GM12878 (cell line): Measurements from ENCODE around the gene SETBP1. TPM values are rescaled to one million over a fixed set of nuclear protein-coding genes. Genes with fewer than 3 reads are reported as not detected.

Experiments
- ATAC-seq: fragments of 200-7000 bp; cut with Tn5 transposase; 3 replicates; pipeline ENCODE4 v1.9.1; 2020; ENCODE audit warnings: mild to moderate bottlenecking, moderate library complexity
- BruUV-seq: library from RNA; stranded (reverse); fragments of 400-500 nt; replicated peaks from 2 replicates; lab custom pipeline; 2021; lab: Mats Ljungman, UMichigan
- CTCF ChIA-PET: fragments of 300-600 bp; sonication (Branson Sonifier 250); formaldehyde crosslinking; extraction: SDS; loops from one replicate; lab custom pipeline; 2021; ENCODE audit warnings: inconsistent platforms; lab: Yijun Ruan, JAX
- POLR2A ChIA-PET: fragments of 350-600 bp; formaldehyde crosslinking; extraction: SDS; loops from one replicate; lab custom pipeline; 2021; ENCODE audit warnings: inconsistent platforms; lab: Charles Lee
- RAD21 ChIA-PET: fragments of 300-600 bp; sonication (Branson Sonifier 250); formaldehyde crosslinking; loops from one replicate; lab custom pipeline; 2023; ENCODE audit warnings: antibody characterized with exemption; ENCODE audit not compliant: unreplicated experiment; lab: Charles Lee
- SMC1A ChIA-PET: fragments of 300-600 bp; sonication (Branson Sonifier 250); formaldehyde crosslinking; loops from one replicate; lab custom pipeline; 2023; ENCODE audit not compliant: unreplicated experiment, uncharacterized antibody; lab: Charles Lee
- DNase-seq: peaks from one replicate; pipeline ENCODE4 v3.0.0-alpha.2; 2011; ENCODE audit warnings: low read depth, low spot score
- FAIRE-seq: peaks from 3 replicates; lab custom pipeline; 2011; peaks lifted over from hg19 to GRCh38; lab: Jason Lieb, UNC
- H2AFZ ChIP-seq: 2 replicates; pipeline ENCODE4 v1.6.0; 2011; ENCODE audit warnings: low read depth, low read length, control low read depth; ENCODE audit not compliant: control insufficient read depth
- H3K27ac ChIP-seq: 2 replicates; pipeline ENCODE4 v1.5.1; 2011; ENCODE audit warnings: control low read depth; ENCODE audit not compliant: control insufficient read depth, insufficient read depth
- H3K27me3 ChIP-seq, 2 experiments: replicated peaks in 1 of 2; 2 replicates each; pipeline versions ENCODE4 v1.6.0 to v1.6.1; 2011; ENCODE audit warnings: low read length in 1 of 2; ENCODE audit not compliant: control insufficient read depth in 2 of 2, insufficient read depth in 2 of 2
- H3K36me3 ChIP-seq, 2 experiments: 2 replicates each; pipeline ENCODE4 v1.5.1; 2011; ENCODE audit warnings: low read length in 1 of 2; ENCODE audit not compliant: control insufficient read depth in 2 of 2, insufficient read depth in 2 of 2
- H3K4me1 ChIP-seq: 2 replicates; pipeline ENCODE4 v1.6.1; 2011; ENCODE audit warnings: mild to moderate bottlenecking, low read length, moderate library complexity, mixed read lengths; ENCODE audit not compliant: control insufficient read depth, insufficient read depth
- H3K4me2 ChIP-seq: 2 replicates; pipeline ENCODE4 v1.6.0; 2011; ENCODE audit warnings: control low read depth; ENCODE audit not compliant: control insufficient read depth, insufficient read depth
- H3K4me3 ChIP-seq: fragments of 200-600 bp; sonication (generic); 2 replicates; pipeline ENCODE4 v1.5.1; 2016
- H3K79me2 ChIP-seq: 2 replicates; pipeline ENCODE4 v1.6.0; 2011; ENCODE audit warnings: low read length; ENCODE audit not compliant: control insufficient read depth, insufficient read depth
- H3K9ac ChIP-seq: 2 replicates; pipeline ENCODE4 v1.8.0; 2011; ENCODE audit warnings: low read length, control low read depth, mixed read lengths; ENCODE audit not compliant: control insufficient read depth, insufficient read depth
- H3K9me3 ChIP-seq: replicated peaks from 3 replicates; pipeline ENCODE4 v1.5.1; 2011; ENCODE audit warnings: mild to moderate bottlenecking, low read length; ENCODE audit not compliant: control insufficient read depth, insufficient read depth
- H4K20me1 ChIP-seq: 2 replicates; pipeline ENCODE4 v1.6.0; 2011; ENCODE audit not compliant: control insufficient read depth, insufficient read depth
- ATF7 ChIP-seq: fragments of 450-650 bp; IDR thresholded peaks from 2 replicates; pipeline ENCODE4 v1.6.1; 2016; ENCODE audit warnings: low read depth, mild to moderate bottlenecking
- EP300 ChIP-seq, 2 experiments: fragments of 150-350 bp in 1 of 2; IDR thresholded peaks; 2 replicates each; pipeline ENCODE4 v1.6.1; 2011 to 2012; ENCODE audit warnings: low read depth in 2 of 2, low read length in 2 of 2, borderline replicate concordance in 1 of 2, improper control_type of control experiment in 1 of 2, inconsistent platforms in 1 of 2; ENCODE audit not compliant: control insufficient read depth in 1 of 2
- IKZF2 ChIP-seq, 2 experiments: fragments of 450-650 bp; IDR thresholded peaks; 2 replicates each; pipeline ENCODE4 v1.6.1; 2017; ENCODE audit warnings: mild to moderate bottlenecking in 2 of 2, moderate library complexity in 2 of 2
- MTA3 ChIP-seq: IDR thresholded peaks from 2 replicates; pipeline ENCODE4 v1.6.1; 2012; ENCODE audit warnings: low read length, inconsistent platforms, borderline replicate concordance
- NFYA ChIP-seq: IDR thresholded peaks from 2 replicates; pipeline ENCODE4 v1.6.1; 2011; ENCODE audit warnings: low read depth, mild to moderate bottlenecking, low read length, improper control_type of control experiment, borderline replicate concordance
- POLR2AphosphoS5 ChIP-seq: IDR thresholded peaks from 2 replicates; pipeline ENCODE4 v1.6.1; 2011; ENCODE audit warnings: mild to moderate bottlenecking, low read length, inconsistent platforms
- SMARCA5 ChIP-seq: fragments of 450-650 bp; IDR thresholded peaks from 2 replicates; pipeline ENCODE4 v1.6.1; 2017; ENCODE audit warnings: mild to moderate bottlenecking
- SUZ12 ChIP-seq: fragments of 200-600 bp; sonication (generic); IDR thresholded peaks from one replicate; pipeline ENCODE4 v1.6.1; 2018; ENCODE audit warnings: antibody characterized with exemption, mild to moderate bottlenecking; ENCODE audit not compliant: unreplicated experiment
- WGBS: methylation state at CpG from one replicate; pipeline ENCODE4 v1.1.6; 2016; ENCODE audit warnings: low lambda C conversion rate; ENCODE audit not compliant: insufficient replicate concordance, insufficient coverage; ENCODE audit errors: missing lambda C conversion rate; 5-methylcytosine and 5-hydroxymethylcytosine counted together
- in situ Hi-C: fragments of 300-500 bp; cut with MboI; formaldehyde crosslinking; loops from 9 replicates; pipeline ENCODE4 v1.14.3; 2018; ENCODE audit warnings: mixed read lengths
- intact Hi-C: fragments of 100-400 bp; cut with micrococcal nuclease; formaldehyde crosslinking; loops from one replicate; pipeline ENCODE4 v1.14.2; 2022; ENCODE audit not compliant: unreplicated experiment
- polyA plus RNA-seq, 11 experiments: library from polyadenylated mRNA; depleted of rRNA in 4 of 11; unstranded in 6 of 11; stranded (reverse) in 5 of 11; fragments of >200 nt; fragmentation: Nextera tagmentation in 4 of 11; fragmentation: Illumina TruSeq in 1 of 11; extraction: Ambion mirVana in 4 of 11; extraction: Trizol in 1 of 11; gene quantifications; 1 replicate in 1 of 11; 2 replicates in 10 of 11; pipeline versions ENCODE4 v1.2.1 to v1.2.3, GENCODE V29; 2011 to 2016; ENCODE audit warnings: inconsistent platforms in 2 of 11, missing spikeins in 2 of 11, low read depth in 1 of 11
- total RNA-seq, 4 experiments: library from RNA; depleted of rRNA in 3 of 4; stranded (reverse); fragments of >200 nt in 3 of 4; fragmentation: Illumina TruSeq in 1 of 4; extraction: Trizol in 1 of 4; gene quantifications; 2 replicates each; pipeline versions ENCODE4 v1.2.1 to v1.2.3, GENCODE V29; 2013 to 2021
- TF ChIP-seq, protein P1 (sequence below): fragments of 450-650 bp; formaldehyde crosslinking; IDR thresholded peaks from 2 replicates; pipeline ENCODE4 v1.4.0; 2022; ENCODE audit warnings: mild to moderate bottlenecking, moderate library complexity

Gene SETBP1
- total and polyA plus RNA-seq, 10 of the 15 experiments (the other 5 are each of a cell fraction or from before 2014, with no cell fraction given), result 0.99 to 29.7 (median 8.3) TPM

DNA sequence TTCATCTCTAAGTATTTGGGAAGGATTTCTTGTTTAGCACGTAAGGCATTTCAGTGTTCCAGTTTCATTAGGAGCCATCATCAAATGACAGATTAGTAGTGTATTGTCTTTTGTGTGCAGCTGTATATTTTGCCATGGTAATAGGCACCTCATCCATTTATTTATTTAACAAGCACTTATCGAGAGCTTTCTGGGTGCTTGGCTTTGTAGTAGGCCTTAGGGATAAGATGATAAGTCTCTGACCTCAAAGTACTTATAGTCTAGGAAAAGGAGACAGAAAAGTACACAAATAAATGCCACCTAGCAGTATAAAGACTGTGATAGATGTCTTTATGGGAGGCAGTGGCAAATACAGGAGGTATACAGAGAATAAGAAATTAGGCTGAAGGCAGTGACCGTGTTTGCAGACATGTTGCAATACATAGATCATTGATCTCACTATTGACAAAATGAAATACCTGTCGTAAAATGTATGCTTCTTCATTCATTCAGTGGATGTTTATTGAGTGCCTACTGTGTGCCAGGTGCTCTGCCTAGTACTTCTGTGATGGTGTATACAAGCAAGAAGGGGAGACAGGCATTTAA is 265.9 kb downstream of the SETBP1 start:
- Histone ChIP-seq H3K36me3 (peaks cover 5 to 6% of the 10 kb centered on the region in 2 experiments; a peak in 3 of 4 replicates), H2AFZ (no peak overlapping the region), H3K9ac (no peak overlapping the region), H3K4me2 (no peak overlapping the region), H3K9me3 (no peaks in the 10 kb centered on the region), H3K4me3 (no peak overlapping the region), H3K79me2 (no peaks in the 10 kb centered on the region), H3K4me1 (no peaks in the 10 kb centered on the region), H3K27ac (no peak overlapping the region), H3K27me3 (no peaks in the 10 kb centered on the region), H4K20me1 (no peaks in the 10 kb centered on the region)
- 68% methylated on average over 4 of the region's 4 CpGs for WGBS
- no peak for FAIRE-seq
- no peak for DNase-seq
- intact Hi-C loops, result no loop called here
- BruUV-seq, result no TSS peak
- ATAC-seq, result no peak
- CTCF ChIA-PET, result interaction anchor here (0.6 to 0.9 kb wide), 3 partner anchors 18 to 43 kb away, joined by 3 read pairs; no protein-coding TSS in a partner anchor
- POLR2A ChIA-PET, result no interaction called here
- SMC1A ChIA-PET, result interaction anchor here (0.6 to 1.3 kb wide), 5 partner anchors 29 to 264 kb away, joined by 3 read pairs; no protein-coding TSS in a partner anchor
- TF ChIP-seq, protein P1, sequence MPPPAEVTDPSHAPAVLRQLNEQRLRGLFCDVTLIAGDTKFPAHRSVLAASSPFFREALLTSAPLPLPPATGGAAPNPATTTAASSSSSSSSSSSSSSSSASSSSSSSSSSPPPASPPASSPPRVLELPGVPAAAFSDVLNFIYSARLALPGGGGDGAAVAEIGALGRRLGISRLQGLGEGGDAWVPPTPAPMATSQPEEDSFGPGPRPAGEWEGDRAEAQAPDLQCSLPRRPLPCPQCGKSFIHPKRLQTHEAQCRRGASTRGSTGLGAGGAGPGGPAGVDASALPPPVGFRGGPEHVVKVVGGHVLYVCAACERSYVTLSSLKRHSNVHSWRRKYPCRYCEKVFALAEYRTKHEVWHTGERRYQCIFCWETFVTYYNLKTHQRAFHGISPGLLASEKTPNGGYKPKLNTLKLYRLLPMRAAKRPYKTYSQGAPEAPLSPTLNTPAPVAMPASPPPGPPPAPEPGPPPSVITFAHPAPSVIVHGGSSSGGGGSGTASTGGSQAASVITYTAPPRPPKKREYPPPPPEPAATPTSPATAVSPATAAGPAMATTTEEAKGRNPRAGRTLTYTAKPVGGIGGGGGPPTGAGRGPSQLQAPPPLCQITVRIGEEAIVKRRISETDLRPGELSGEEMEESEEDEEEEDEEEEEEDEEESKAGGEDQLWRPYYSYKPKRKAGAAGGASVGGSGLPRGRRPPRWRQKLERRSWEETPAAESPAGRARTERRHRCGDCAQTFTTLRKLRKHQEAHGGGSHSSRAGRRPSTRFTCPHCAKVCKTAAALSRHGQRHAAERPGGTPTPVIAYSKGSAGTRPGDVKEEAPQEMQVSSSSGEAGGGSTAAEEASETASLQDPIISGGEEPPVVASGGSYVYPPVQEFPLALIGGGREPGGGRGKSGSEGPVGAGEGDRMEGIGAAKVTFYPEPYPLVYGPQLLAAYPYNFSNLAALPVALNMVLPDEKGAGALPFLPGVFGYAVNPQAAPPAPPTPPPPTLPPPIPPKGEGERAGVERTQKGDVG (CRISPR knock-in tag), result no peak
- TF ChIP-seq POLR2AphosphoS5 (no peak), ATF7 (no peak), SUZ12 (no peak), MTA3 (no peak), NFYA (no peak), IKZF2 (IDR thresholded peaks at IDR 0.05) (no peak), SMARCA5 (no peak), EP300 (IDR thresholded peaks at IDR 0.05; ENCODE audit: borderline replicate concordance in 1 of 2, control insufficient read depth in 1 of 2, low read depth in 2 of 2, low read length in 2 of 2) (no peak)
- in situ Hi-C loops, result no loop called here
- RAD21 ChIA-PET, result interaction anchor here (0.6 kb wide), 1 partner anchor 90 kb away, joined by 3 read pairs; no protein-coding TSS in a partner anchor
